IMR-90 (cell line): Measurements from ENCODE around the gene NAA38. TPM values are rescaled to one million over a fixed set of nuclear protein-coding genes. Genes with fewer than 3 reads are reported as not detected.

Source experiments
- ATAC-seq: fragments of 200-7000 bp; cut with Tn5 transposase; 2 replicates; pipeline ENCODE4 v1.9.1; 2020; ENCODE audit warnings: low read depth, mild to moderate bottlenecking, moderate library complexity
- BruUV-seq: library from RNA; stranded (reverse); fragments of 400-500 nt; replicated peaks from 2 replicates; lab custom pipeline; 2021; lab: Mats Ljungman, UMichigan
- CTCF ChIA-PET: fragments of 300-600 bp; formaldehyde crosslinking; extraction: SDS; loops from one replicate; lab custom pipeline; 2021; ENCODE audit warnings: antibody characterized with exemption; lab: Yijun Ruan, JAX
- POLR2A ChIA-PET: fragments of 300-600 bp; sonication (Branson Sonifier 250); formaldehyde crosslinking; loops from one replicate; lab custom pipeline; 2022; ENCODE audit warnings: antibody characterized with exemption; ENCODE audit not compliant: unreplicated experiment; lab: Charles Lee
- DNase-seq: peaks from one replicate; pipeline ENCODE4 v3.0.0; 2013
- H2AFZ ChIP-seq: replicated peaks from 2 replicates; pipeline ENCODE3; 2013; ENCODE audit warnings: low read length, mild to moderate bottlenecking; ENCODE audit not compliant: poor library complexity
- H2AK5ac ChIP-seq: 2 replicates; pipeline ENCODE4 v1.6.1; 2013; ENCODE audit warnings: low read depth, low read length, inconsistent platforms
- H2AK9ac ChIP-seq: replicated peaks from 2 replicates; pipeline ENCODE3; 2013; ENCODE audit warnings: mild to moderate bottlenecking, low read depth, low read length, moderate library complexity; ENCODE audit not compliant: poor library complexity
- H2BK120ac ChIP-seq: 2 replicates; pipeline ENCODE4 v1.6.1; 2013; ENCODE audit warnings: low read depth, low read length, inconsistent platforms
- H2BK15ac ChIP-seq: 3 replicates; pipeline ENCODE4 v1.6.1; 2013; ENCODE audit warnings: low read depth, low read length, inconsistent platforms
- H2BK20ac ChIP-seq: 2 replicates; pipeline ENCODE4 v1.6.1; 2013; ENCODE audit warnings: low read depth, mild to moderate bottlenecking, inconsistent platforms, low read length, moderate library complexity
- H2BK5ac ChIP-seq: 2 replicates; pipeline ENCODE4 v1.6.1; 2013; ENCODE audit warnings: mild to moderate bottlenecking, low read depth, low read length, inconsistent platforms; ENCODE audit not compliant: poor library complexity, severe bottlenecking
- H3K14ac ChIP-seq: replicated peaks from 2 replicates; pipeline ENCODE4 v1.6.1; 2013; ENCODE audit warnings: low read depth, low read length, inconsistent platforms
- H3K18ac ChIP-seq: 2 replicates; pipeline ENCODE4 v1.6.1; 2013; ENCODE audit warnings: low read depth, low read length, control low read depth
- H3K23ac ChIP-seq: 2 replicates; pipeline ENCODE4 v1.6.1; 2013; ENCODE audit warnings: low read depth, low read length, inconsistent platforms
- H3K27ac ChIP-seq: 2 replicates; pipeline ENCODE4 v1.5.1; 2013; ENCODE audit warnings: mild to moderate bottlenecking, control low read depth, low read length; ENCODE audit not compliant: insufficient read depth
- H3K27me3 ChIP-seq: 2 replicates; pipeline ENCODE4 v1.6.1; 2013; ENCODE audit warnings: low read length; ENCODE audit not compliant: control insufficient read depth, insufficient read depth
- H3K36me3 ChIP-seq: 2 replicates; pipeline ENCODE4 v1.6.1; 2013; ENCODE audit warnings: low read length, mixed read lengths; ENCODE audit not compliant: control insufficient read depth, insufficient read depth
- H3K4ac ChIP-seq: 2 replicates; pipeline ENCODE4 v1.6.1; 2013; ENCODE audit warnings: low read depth, low read length, inconsistent platforms
- H3K4me1 ChIP-seq: 2 replicates; pipeline ENCODE4 v1.6.1; 2013; ENCODE audit warnings: low read length, mixed read lengths; ENCODE audit not compliant: control insufficient read depth, insufficient read depth
- H3K4me2 ChIP-seq: 2 replicates; pipeline ENCODE4 v1.6.1; 2013; ENCODE audit warnings: low read depth, mild to moderate bottlenecking, control low read depth, low read length, moderate library complexity
- H3K4me3 ChIP-seq: 2 replicates; pipeline ENCODE4 v1.5.1; 2013; ENCODE audit warnings: low read depth, mild to moderate bottlenecking, control low read depth, low read length, moderate library complexity; ENCODE audit not compliant: insufficient read depth
- H3K56ac ChIP-seq: 2 replicates; pipeline ENCODE4 v1.6.1; 2013; ENCODE audit warnings: low read length, inconsistent platforms; ENCODE audit not compliant: insufficient read depth; ENCODE audit errors: extremely low read depth
- H3K79me1 ChIP-seq, 2 experiments: 2 replicates each; pipeline ENCODE4 v1.6.1; 2013; ENCODE audit warnings: low read length in 2 of 2, inconsistent platforms in 1 of 2, low read depth in 1 of 2
- H3K9ac ChIP-seq: 2 replicates; pipeline ENCODE4 v1.6.1; 2013; ENCODE audit warnings: low read depth, low read length, control low read depth
- H3K9me1 ChIP-seq: 2 replicates; pipeline ENCODE4 v1.6.1; 2013; ENCODE audit warnings: low read length, inconsistent platforms; ENCODE audit not compliant: insufficient read depth
- H3K9me3 ChIP-seq: 2 replicates; pipeline ENCODE4 v1.6.1; 2013; ENCODE audit warnings: low read length; ENCODE audit not compliant: control insufficient read depth, insufficient read depth
- H4K20me1 ChIP-seq: 2 replicates; pipeline ENCODE4 v1.6.1; 2013; ENCODE audit warnings: low read length, inconsistent platforms; ENCODE audit not compliant: insufficient read depth
- H4K5ac ChIP-seq: 2 replicates; pipeline ENCODE4 v1.6.1; 2013; ENCODE audit warnings: mild to moderate bottlenecking, low read depth, low read length, control low read depth
- H4K8ac ChIP-seq, 2 experiments: 2 replicates each; pipeline ENCODE4 v1.6.1; 2013; ENCODE audit warnings: low read depth in 2 of 2, low read length in 2 of 2, control low read depth in 1 of 2, inconsistent platforms in 1 of 2
- H4K91ac ChIP-seq: 2 replicates; pipeline ENCODE4 v1.6.1; 2013; ENCODE audit warnings: low read depth, low read length, inconsistent platforms; ENCODE audit not compliant: insufficient read depth
- MAZ ChIP-seq: IDR thresholded peaks from 2 replicates; pipeline ENCODE4 v1.6.1; 2012; ENCODE audit warnings: low read depth, mild to moderate bottlenecking, low read length, improper control_type of control experiment, moderate library complexity, borderline replicate concordance
- WGBS, 2 experiments: methylation state at CpG; one replicate each; pipeline versions ENCODE4 v1.1.5 to v1.1.7; 2013; ENCODE audit warnings: missing lambda C conversion rate in 2 of 2; ENCODE audit not compliant: insufficient read length in 1 of 2; ENCODE audit errors: extremely low coverage in 2 of 2; 5-methylcytosine and 5-hydroxymethylcytosine counted together
- dilution Hi-C: fragments of 300-500 bp; cut with HindIII; formaldehyde crosslinking; loops from one replicate; pipeline ENCODE4 v1.14.3; 2018; ENCODE audit warnings: low sequenced_read_pairs; ENCODE audit not compliant: unreplicated experiment
- in situ Hi-C: fragments of 300-500 bp; cut with MboI; formaldehyde crosslinking; loops from 3 replicates; pipeline ENCODE4 v1.14.3; 2019; ENCODE audit warnings: low sequenced_read_pairs, inconsistent platforms, mixed read lengths
- intact Hi-C: fragments of 100-400 bp; cut with micrococcal nuclease; formaldehyde crosslinking; loops from 2 replicates; pipeline ENCODE4 v1.10.0; 2022
- polyA plus RNA-seq, 3 experiments: library from polyadenylated mRNA; depleted of rRNA; stranded (reverse); fragments of >200 nt; gene quantifications; 2 replicates each; pipeline ENCODE4 v1.2.3, GENCODE V29; 2012; ENCODE audit warnings: low replicate concordance in 1 of 3
- total RNA-seq: library from RNA; depleted of rRNA; stranded (reverse); fragments of >200 nt; gene quantifications from 2 replicates; pipeline ENCODE4 v1.2.3, GENCODE V29; 2012

Gene NAA38
- total and polyA plus RNA-seq, 2 of the 4 experiments (the other 2 are of a cell fraction), result 40.7 to 76.8 TPM

DNA sequence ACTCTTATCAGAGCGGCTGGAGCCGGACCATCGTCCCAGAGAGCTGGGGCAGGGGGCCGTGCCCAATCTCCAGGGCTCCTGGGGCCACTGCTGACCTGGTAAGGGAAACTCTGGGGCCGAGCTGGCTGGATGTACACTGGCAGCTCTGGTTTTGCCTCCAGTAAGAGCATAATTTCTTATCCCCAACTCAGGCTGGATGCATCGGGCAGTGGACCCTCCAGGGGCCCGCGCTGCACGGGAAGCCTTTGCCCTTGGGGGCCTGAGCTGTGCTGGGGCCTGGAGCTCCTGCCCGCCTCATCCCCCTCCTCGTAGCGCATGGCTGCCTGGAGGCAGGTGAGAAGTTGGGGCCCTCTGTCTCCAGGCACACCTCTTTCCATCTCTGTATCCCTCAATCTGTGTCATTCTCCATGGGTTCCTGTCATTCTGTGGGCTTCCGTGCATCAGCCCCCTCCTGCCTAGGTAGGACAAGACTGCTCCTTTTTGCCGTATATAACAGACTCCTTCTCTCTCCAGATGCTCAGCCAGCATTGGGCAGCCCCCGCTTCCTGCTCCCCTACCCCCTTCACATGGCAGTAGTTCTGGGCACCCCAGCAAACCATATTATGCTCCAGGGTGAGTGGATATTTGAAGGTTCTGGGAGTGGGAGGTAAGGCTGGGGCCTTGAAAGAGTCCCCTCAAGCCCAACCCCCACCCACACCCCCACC is 11.8 kb downstream of the NAA38 start:
- Histone ChIP-seq H4K20me1 (peaks cover 61% of the 10 kb centered on the region), H4K5ac (no peak overlapping the region), H4K91ac (no peak overlapping the region), H2AK5ac (no peak overlapping the region), H3K9me1 (no peaks in the 10 kb centered on the region; the same call in 1 of the 2 replicates), H3K27me3 (no peaks in the 10 kb centered on the region), H3K4me3 (no peak overlapping the region), H3K56ac (no peak overlapping the region), H3K4me1 (peaks cover 13% of the 10 kb centered on the region), H3K4me2 (peak overlapping the region; percentile 69), H2BK120ac (no peak overlapping the region), H3K79me1 (peaks cover 12 to 54% of the 10 kb centered on the region in 2 experiments), H3K9me3 (no peaks in the 10 kb centered on the region), H3K9ac (no peak overlapping the region), H2AK9ac (peak overlapping the region; percentile 62), H3K14ac (no peak overlapping the region), H2BK5ac (no peak overlapping the region), H3K23ac (no peak overlapping the region), H2BK15ac (no peak overlapping the region), H3K27ac (no peak overlapping the region; the same call in 1 of the 2 replicates), H3K36me3 (peaks cover 43% of the 10 kb centered on the region), H2AFZ (no peak overlapping the region), H4K8ac (no peak overlapping the region), H3K4ac (no peak overlapping the region), H2BK20ac (no peak overlapping the region), H3K18ac (no peak overlapping the region)
- CTCF ChIA-PET, result interaction anchor here (0.7 to 0.8 kb wide), 2 partner anchors 10 to 12 kb away, joined by 3 to 4 read pairs; partner anchors contain the start of gene NAA38
- DNase-seq (no peak), ATAC-seq (no peak)
- whole genome bisulfite sequencing, 2 experiments, result 83% methylated on average over 2 of the region's 15 CpGs; no CpG with 5 or more reads in 1 of the 2 experiments
- in situ Hi-C loops, result no loop called here
- intact Hi-C loops, result loop anchor here (2.0 kb wide), 1 partner anchor 99 kb away; no protein-coding TSS in a partner anchor
- no TSS peak for BruUV-seq
- no peak for TF ChIP-seq MAZ
- dilution Hi-C loops, result no loop called here
- POLR2A ChIA-PET, result no interaction called here
